Heart left ventricle (tissue), 13 donors: Measurements from ENCODE around the gene LZTS3.

ENCODE experiments used
- POLR2A ChIP-seq, 2 donors: fragments of 450-650 bp; IDR thresholded peaks; one replicate each; pipeline ENCODE4 v1.6.1; 2017; ENCODE audit warnings: antibody characterized with exemption in 2 of 2, mild to moderate bottlenecking in 2 of 2, moderate library complexity in 2 of 2
- TF ChIP-seq, protein P1 (sequence below), 12 donors: fragments of 200-600 bp; sonication (generic) in 4 of 12; IDR thresholded peaks; one replicate each; pipeline versions ENCODE4 v1.5.0 to v1.8.0; 2018 to 2022; ENCODE audit warnings: antibody characterized with exemption in 12 of 12, mild to moderate bottlenecking in 5 of 12
- donor health status: ischemic (EF 13 %, LVEDD 7.1; RV severe dilation, severe dysfunction).
- donor health status: DM: no; HTN: yes; CAD: no.
- donor health status: DM: no; HTN: no; CAD: no.
- donor health status: ischemic (EF 25% LVEDD 6.9; RV normal size, moderate dysfunction).
- donor health status: ischemic (EF 25% LVEDD 5.7; RV mildly dilated, moderate dysfunction).
- donor health status: ischemic (EF 35%, LVEDD 5.7; RV mildly dilated, moderate dysfunction).
- donor health status: nonischemic (EF 11% LVEDD 7.7; RV severe dilation, severe dysfunction).
- donor health status: DM: yes; HTN: yes; CAD: no.
- donor health status: PGD.
- donor health status: ischemic (EF 29% LVEDD 5.4; RV normal size, mild dysfunction).
- donor health status: nonischemic (EF 23%, LVEDD 6.1; RV moderate dilation, normal function).

DNA sequence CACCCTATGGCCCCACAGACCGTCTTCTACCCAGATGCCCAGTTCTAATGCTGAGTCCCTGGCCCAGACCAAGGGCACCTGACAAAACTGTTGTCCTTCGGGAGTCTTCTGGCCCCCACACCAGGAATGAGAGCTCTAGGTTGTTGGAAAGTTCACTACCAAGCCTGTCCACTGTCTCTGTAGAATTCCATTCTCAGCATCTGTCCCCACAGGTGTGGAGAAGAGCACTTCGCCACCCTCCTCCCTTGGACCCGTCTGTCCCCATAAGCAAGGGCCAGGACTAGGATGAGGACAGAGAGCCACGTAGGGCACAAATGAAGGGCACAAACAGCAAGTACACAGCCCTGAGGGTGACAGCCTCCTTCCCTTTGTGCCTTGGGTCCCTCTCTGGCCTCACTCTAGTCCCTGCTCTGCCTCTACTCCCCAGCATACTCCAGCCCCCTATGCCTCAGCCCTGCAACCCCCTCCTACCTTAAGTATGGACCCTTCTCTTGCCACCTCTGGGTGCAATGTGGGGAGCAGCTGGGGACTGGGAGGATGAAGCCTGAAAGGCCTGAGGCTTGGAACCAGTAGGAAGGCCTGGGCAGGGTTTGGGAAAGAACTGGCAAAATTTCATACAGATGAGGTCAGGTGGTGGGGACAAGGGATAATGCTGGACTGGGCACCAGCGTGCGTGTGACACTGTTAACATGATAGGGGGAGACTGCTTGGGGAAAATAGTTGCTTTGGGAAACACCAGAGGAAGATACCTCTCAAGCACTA lies 4.3 kb downstream of the LZTS3 start:
- no peak for TF ChIP-seq POLR2A (IDR thresholded peaks at IDR 0.05)
- TF ChIP-seq, protein P1, sequence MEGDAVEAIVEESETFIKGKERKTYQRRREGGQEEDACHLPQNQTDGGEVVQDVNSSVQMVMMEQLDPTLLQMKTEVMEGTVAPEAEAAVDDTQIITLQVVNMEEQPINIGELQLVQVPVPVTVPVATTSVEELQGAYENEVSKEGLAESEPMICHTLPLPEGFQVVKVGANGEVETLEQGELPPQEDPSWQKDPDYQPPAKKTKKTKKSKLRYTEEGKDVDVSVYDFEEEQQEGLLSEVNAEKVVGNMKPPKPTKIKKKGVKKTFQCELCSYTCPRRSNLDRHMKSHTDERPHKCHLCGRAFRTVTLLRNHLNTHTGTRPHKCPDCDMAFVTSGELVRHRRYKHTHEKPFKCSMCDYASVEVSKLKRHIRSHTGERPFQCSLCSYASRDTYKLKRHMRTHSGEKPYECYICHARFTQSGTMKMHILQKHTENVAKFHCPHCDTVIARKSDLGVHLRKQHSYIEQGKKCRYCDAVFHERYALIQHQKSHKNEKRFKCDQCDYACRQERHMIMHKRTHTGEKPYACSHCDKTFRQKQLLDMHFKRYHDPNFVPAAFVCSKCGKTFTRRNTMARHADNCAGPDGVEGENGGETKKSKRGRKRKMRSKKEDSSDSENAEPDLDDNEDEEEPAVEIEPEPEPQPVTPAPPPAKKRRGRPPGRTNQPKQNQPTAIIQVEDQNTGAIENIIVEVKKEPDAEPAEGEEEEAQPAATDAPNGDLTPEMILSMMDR (IDR thresholded peaks at IDR 0.05): no peak
